Lower leg skin (tissue), 3 donors: ENCODE results near the gene UBR4.
"Not testable (repeated sequence)": the region's sequence is repeated elsewhere in the genome, so short reads cannot be mapped to it uniquely, and the experiment has no call there.

Experiments
- CTCF ChIP-seq, 3 donors: fragments of 450-650 bp; IDR thresholded peaks; one replicate each; pipeline ENCODE4 v1.5.1; 2016; ENCODE audit warnings: antibody characterized with exemption in 3 of 3, mild to moderate bottlenecking in 3 of 3, moderate library complexity in 2 of 3
- POLR2A ChIP-seq, 2 donors: fragments of 450-650 bp; IDR thresholded peaks; one replicate each; pipeline ENCODE4 v1.6.1; 2016 to 2017; ENCODE audit warnings: antibody characterized with exemption in 2 of 2, mild to moderate bottlenecking in 1 of 2, moderate library complexity in 1 of 2

DNA sequence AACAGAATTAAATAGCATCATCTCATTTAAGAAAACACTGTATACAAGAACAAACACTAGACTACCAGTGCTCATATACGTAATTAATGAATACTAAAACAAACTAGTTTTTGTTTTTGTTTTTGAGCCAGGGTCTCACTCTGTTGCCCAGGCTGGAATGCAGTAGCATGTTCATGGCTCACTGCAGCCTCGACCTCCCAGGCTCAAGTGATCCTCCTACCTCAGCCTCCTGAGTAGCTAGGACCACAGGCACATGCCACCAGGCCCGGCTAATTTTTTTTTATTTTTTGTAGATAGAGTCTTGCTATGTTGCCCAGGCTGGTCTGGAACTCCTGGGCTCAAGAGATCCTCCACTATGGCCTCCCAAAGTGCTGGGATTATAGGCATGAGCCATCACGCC, 6.5 kb upstream of the UBR4 start:
- not testable (repeated sequence) for TF ChIP-seq CTCF, POLR2A (IDR thresholded peaks at IDR 0.05)
